ENCODE measurements around the gene PVALEF.

DNA sequence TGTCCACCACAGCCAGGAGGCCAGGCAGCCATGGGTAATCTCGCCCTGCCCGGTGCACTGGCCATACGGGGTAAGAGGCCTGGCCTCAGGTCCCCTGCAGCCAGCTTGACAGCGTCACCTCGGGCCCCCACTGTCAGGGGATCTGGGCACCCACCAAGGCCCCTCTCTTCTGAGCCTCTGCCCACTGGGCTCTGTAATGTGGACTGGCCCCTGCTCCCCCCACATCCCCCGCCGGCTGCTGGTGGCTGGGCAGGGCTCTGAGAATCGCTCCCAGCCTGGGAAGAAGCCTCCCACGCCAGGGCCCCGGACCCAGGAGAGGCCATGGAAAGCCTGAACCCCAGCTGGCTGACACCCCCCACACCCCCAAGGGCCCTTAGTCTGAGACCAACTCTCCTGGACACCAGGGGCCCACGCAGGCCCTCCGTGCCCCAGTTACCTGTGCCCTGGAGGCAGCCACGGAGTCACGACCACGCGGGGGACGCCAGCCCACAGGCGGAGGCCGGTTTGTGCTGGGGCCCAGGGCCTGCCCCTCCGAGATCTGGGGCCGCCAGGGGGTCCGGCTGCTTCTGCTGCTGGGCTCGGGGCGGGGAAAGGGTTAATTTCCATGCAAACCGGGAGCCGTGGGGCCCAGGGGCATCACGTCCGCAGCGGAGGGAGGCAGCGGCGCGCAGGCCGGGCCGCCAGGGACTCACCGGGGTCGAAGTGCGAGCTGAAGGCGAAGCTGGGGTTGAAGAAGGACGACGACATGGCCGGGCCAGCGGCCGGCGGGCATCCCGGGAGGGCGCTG, at the start of gene PVALEF:
- TF ChIP-seq, protein P1, sequence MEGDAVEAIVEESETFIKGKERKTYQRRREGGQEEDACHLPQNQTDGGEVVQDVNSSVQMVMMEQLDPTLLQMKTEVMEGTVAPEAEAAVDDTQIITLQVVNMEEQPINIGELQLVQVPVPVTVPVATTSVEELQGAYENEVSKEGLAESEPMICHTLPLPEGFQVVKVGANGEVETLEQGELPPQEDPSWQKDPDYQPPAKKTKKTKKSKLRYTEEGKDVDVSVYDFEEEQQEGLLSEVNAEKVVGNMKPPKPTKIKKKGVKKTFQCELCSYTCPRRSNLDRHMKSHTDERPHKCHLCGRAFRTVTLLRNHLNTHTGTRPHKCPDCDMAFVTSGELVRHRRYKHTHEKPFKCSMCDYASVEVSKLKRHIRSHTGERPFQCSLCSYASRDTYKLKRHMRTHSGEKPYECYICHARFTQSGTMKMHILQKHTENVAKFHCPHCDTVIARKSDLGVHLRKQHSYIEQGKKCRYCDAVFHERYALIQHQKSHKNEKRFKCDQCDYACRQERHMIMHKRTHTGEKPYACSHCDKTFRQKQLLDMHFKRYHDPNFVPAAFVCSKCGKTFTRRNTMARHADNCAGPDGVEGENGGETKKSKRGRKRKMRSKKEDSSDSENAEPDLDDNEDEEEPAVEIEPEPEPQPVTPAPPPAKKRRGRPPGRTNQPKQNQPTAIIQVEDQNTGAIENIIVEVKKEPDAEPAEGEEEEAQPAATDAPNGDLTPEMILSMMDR (IDR thresholded peaks at IDR 0.05) = no peak
- TF ChIP-seq POLR2A (IDR thresholded peaks at IDR 0.05) = no peak

Measured in heart left ventricle (tissue), 13 donors.